ENCODE measurements around the gene HOXD9. TPM values are rescaled to one million over a fixed set of nuclear protein-coding genes. Genes with fewer than 3 reads are reported as not detected.

HOXD9 gene
- total RNA-seq, 2 experiments from 2014 or later = not detected

DNA sequence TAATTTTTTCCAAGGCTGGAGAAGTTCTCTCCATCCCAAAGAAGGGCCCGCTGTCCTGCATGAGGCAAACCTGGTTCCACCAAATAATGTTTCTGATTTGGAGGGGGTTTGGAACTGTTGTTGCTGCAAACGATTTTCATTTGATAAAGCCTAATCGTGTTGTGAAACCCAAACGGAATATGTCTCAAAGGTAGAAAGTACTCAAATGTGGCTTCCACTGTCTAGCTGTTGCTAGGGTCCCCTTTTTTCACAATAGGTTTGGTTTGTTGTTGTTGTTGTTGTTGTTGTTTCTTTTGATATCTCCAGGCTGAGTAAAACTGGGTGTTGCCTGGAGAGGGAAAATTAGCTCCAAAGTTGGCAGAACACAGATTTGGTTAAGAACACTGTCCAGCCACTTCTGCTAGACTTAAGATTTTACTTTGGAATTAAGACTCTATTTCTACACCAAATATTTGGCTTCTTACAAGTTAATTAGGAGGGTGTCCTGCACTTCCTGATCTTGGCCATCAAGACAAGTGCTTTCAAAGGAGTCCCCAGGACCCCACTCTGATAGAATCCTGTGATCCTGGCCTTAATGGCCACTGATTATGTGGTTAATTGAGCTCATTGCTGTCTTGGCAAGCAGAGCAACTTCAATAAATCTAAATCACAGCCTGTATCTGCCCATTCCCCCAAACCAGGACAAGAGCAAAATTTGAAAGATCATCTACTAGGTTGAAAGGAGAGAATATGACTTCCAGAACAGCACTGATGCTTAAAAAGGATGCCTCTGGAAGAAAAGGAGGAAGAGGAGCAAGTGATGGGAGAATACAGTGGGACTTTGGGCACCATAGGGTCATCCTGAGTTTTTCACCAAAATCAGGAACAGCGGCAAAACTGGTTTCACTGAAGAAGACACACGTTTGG lies 33.3 kb upstream of the HOXD9 start:
- CTCF ChIA-PET = no interaction called here
- Mint-ChIP-seq H3K4me3 (no peak overlapping the region), H3K4me1 (ENCODE audit: low read depth) (peaks cover 37% of the 10 kb centered on the region)

DNA sequence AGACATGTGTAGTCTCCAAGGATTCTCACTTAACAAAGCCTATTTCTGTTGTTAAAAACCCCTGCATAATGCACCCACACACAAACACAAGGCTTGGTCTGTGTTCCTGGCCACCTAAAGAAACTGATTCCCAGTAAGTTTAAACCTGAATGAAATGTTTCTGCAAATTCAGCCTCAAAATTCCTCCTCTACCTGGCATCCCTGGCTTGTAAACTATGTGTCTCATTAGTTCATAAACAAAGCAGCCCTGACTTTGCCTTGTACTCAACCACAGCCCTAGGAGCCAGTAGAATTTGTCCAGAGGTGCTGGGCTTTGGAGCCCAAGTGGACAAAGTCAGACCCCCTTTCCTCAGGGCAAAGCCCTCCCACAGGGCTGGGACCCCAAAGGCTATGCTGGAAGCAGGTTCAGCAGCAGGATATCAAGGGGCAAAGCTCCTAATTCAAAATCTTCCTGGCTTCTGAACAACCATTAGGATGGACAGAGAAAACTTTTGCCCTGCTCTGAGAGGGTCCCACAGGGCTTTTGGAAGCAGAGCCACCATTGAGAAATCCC lies 32.6 kb upstream of the HOXD9 start:
- no peak overlapping the region for H3K27ac ChIP-seq (ENCODE audit: low read depth in 1 of 2, low read length in 2 of 2)
- ChIA-PET CTCF (no interaction called here), POLR2A (no interaction called here)
- no peaks in the 10 kb centered on the region for H3K36me3 ChIP-seq (ENCODE audit: insufficient read depth, low read length)
- Mint-ChIP-seq H3K4me1 (ENCODE audit: low read depth) (peaks cover 37% of the 10 kb centered on the region), H3K36me3 (ENCODE audit: low read depth) (peaks cover 16% of the 10 kb centered on the region), H3K27me3 (peaks cover 93% of the 10 kb centered on the region), H3K27ac (no peak overlapping the region), H3K9me3 (peaks cover 7% of the 10 kb centered on the region), H3K4me3 (no peak overlapping the region)
- no peak for DNase-seq
- peaks cover 89 to 93% of the 10 kb centered on the region in 2 experiments for H3K27me3 ChIP-seq (ENCODE audit: control insufficient read depth in 1 of 2, insufficient read depth in 2 of 2, low read length in 2 of 2)
- ATAC-seq (ENCODE audit: poor library complexity) = no peak
- intact Hi-C loops (cut with DNase I, micrococcal nuclease) = loop anchor here (5.0 to 10.0 kb wide), 4 partner anchors 42 to 1755 kb away; partner anchors contain the start of gene SP9 (in 1 of the 2)
- peaks cover 32% of the 10 kb centered on the region for H3K4me1 ChIP-seq (ENCODE audit: insufficient read depth, low read length)
- TF ChIP-seq, protein P1, sequence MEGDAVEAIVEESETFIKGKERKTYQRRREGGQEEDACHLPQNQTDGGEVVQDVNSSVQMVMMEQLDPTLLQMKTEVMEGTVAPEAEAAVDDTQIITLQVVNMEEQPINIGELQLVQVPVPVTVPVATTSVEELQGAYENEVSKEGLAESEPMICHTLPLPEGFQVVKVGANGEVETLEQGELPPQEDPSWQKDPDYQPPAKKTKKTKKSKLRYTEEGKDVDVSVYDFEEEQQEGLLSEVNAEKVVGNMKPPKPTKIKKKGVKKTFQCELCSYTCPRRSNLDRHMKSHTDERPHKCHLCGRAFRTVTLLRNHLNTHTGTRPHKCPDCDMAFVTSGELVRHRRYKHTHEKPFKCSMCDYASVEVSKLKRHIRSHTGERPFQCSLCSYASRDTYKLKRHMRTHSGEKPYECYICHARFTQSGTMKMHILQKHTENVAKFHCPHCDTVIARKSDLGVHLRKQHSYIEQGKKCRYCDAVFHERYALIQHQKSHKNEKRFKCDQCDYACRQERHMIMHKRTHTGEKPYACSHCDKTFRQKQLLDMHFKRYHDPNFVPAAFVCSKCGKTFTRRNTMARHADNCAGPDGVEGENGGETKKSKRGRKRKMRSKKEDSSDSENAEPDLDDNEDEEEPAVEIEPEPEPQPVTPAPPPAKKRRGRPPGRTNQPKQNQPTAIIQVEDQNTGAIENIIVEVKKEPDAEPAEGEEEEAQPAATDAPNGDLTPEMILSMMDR (IDR thresholded peaks at IDR 0.05) = no peak
- peaks cover 9 to 54% of the 10 kb centered on the region in 2 experiments for H3K9me3 ChIP-seq (ENCODE audit: control insufficient read depth in 1 of 2, insufficient read depth in 1 of 2, low read length in 2 of 2)
- H3K4me3 ChIP-seq (ENCODE audit: low read length) = no peak overlapping the region

More for the DNA sequence above, 33.3 kb upstream of the HOXD9 start:
- Histone ChIP-seq H3K4me3 (ENCODE audit: low read length) (no peak overlapping the region), H3K27me3 (ENCODE audit: control insufficient read depth in 1 of 2, insufficient read depth in 2 of 2, low read length in 2 of 2) (peaks cover 89 to 93% of the 10 kb centered on the region in 2 experiments), H3K9me3 (ENCODE audit: control insufficient read depth in 1 of 2, insufficient read depth in 1 of 2, low read length in 2 of 2) (peaks cover 15 to 61% of the 10 kb centered on the region in 2 experiments), H3K4me1 (ENCODE audit: insufficient read depth, low read length) (peaks cover 32% of the 10 kb centered on the region), H3K36me3 (ENCODE audit: insufficient read depth, low read length) (no peaks in the 10 kb centered on the region), H3K27ac (ENCODE audit: low read depth in 1 of 2, low read length in 2 of 2) (no peak overlapping the region)
- Mint-ChIP-seq H3K36me3 (ENCODE audit: low read depth) (peaks cover 22% of the 10 kb centered on the region), H3K27me3 (peaks cover 93% of the 10 kb centered on the region), H3K9me3 (peaks cover 7% of the 10 kb centered on the region), H3K27ac (no peak overlapping the region)
- POLR2A ChIA-PET = interaction anchor here (1.5 kb wide), 1 partner anchor 9 kb away, joined by 4 read pairs; no protein-coding TSS in a partner anchor
- intact Hi-C loops (cut with DNase I, micrococcal nuclease) = loop anchor here in 1 of 2 experiments (5.0 to 10.0 kb wide), 2 partner anchors 43 to 1754 kb away; partner anchors contain the start of gene SP9
- TF ChIP-seq, protein P1 (IDR thresholded peaks at IDR 0.05) = no peak
- ATAC-seq (ENCODE audit: poor library complexity) (no peak), DNase-seq (no peak)

DNA sequence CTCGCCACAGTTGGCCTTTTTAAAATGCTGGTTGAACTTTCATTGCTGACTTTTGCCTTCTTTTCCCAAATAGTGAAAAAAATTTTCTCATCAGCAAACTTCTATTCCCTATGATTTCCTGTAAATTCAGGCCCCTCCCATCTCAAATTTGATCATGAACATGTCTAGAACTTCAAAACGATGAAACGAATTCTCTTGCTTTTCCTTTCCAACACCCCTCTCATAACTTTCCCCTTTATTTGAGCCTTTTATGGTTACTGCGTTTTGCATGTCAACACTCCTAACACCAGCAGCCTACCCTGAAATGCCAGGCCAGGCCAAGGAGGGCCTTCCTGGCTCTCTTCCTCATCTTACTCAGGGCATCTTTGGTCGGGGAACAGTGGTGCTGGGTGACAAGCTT lies 31.7 kb upstream of the HOXD9 start:
- POLR2A ChIA-PET = no interaction called here
- no peak overlapping the region for H3K4me3 ChIP-seq (ENCODE audit: low read length)
- H3K36me3 ChIP-seq (ENCODE audit: insufficient read depth, low read length) = no peaks in the 10 kb centered on the region
- H3K4me1 ChIP-seq (ENCODE audit: insufficient read depth, low read length) = peaks cover 32% of the 10 kb centered on the region
- H3K27me3 Mint-ChIP-seq = peaks cover 93% of the 10 kb centered on the region
- peaks cover 13 to 44% of the 10 kb centered on the region in 2 experiments for H3K9me3 ChIP-seq (ENCODE audit: control insufficient read depth in 1 of 2, insufficient read depth in 1 of 2, low read length in 2 of 2)
- peak overlapping the region; percentile 8 for H3K4me3 Mint-ChIP-seq
- CTCF ChIA-PET = no interaction called here
- ATAC-seq (ENCODE audit: poor library complexity) (no peak), DNase-seq (no peak)
- H3K27ac Mint-ChIP-seq = no peak overlapping the region
- TF ChIP-seq, protein P1 (IDR thresholded peaks at IDR 0.05) = no peak
- H3K27ac ChIP-seq (ENCODE audit: low read depth in 1 of 2, low read length in 2 of 2) = no peak overlapping the region
- H3K36me3 Mint-ChIP-seq (ENCODE audit: low read depth) = peaks cover 9% of the 10 kb centered on the region
- H3K9me3 Mint-ChIP-seq = peaks cover 7% of the 10 kb centered on the region
- H3K27me3 ChIP-seq (ENCODE audit: control insufficient read depth in 1 of 2, insufficient read depth in 2 of 2, low read length in 2 of 2) = peaks cover 88 to 93% of the 10 kb centered on the region in 2 experiments
- intact Hi-C loops (cut with DNase I, micrococcal nuclease) = loop anchor here in 1 of 2 experiments (10.0 kb wide), 2 partner anchors 726 to 1396 kb away; no protein-coding TSS in a partner anchor
- H3K4me1 Mint-ChIP-seq (ENCODE audit: low read depth) = peaks cover 39% of the 10 kb centered on the region

Measured in CD4-positive, alpha-beta T cell (primary cell).